ENCODE results near the gene KCNT2. TPM values are rescaled to one million over a fixed set of nuclear protein-coding genes. Genes with fewer than 3 reads are reported as not detected.

The KCNT2 gene
- total and polyA plus RNA-seq, 9 of the 15 experiments (the other 6 are each of a cell fraction or from before 2014, with no cell fraction given), result 0.13 to 0.73 (median 0.28) TPM

DNA sequence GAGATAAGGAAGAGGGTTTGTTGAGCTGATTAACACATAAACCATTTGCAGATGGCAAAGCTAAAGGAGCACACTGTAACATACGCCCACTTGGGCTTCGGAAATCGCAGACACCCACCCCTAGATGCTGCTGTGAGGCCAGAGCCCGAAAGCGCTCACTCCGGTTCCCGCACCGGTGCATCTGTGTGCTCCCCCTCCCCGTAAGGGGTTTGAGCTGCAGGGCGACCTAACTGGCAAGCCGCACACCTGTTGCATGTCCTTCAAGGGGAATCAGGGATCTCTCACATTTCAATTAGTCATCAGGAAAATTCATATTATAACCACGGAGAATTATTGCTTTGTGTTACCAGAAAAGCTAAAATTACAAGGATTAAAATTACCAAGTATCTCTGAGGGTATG, 42.2 kb upstream of the KCNT2 start (continued):
- no peak for TF ChIP-seq TOE1 (IDR thresholded peaks at IDR 0.05; ENCODE audit: borderline replicate concordance)
- no peak for TF ChIP-seq TOE1 (CRISPR knock-in tag; IDR thresholded peaks at IDR 0.05; ENCODE audit: borderline replicate concordance, low read depth)
- TF ChIP-seq, protein P1, sequence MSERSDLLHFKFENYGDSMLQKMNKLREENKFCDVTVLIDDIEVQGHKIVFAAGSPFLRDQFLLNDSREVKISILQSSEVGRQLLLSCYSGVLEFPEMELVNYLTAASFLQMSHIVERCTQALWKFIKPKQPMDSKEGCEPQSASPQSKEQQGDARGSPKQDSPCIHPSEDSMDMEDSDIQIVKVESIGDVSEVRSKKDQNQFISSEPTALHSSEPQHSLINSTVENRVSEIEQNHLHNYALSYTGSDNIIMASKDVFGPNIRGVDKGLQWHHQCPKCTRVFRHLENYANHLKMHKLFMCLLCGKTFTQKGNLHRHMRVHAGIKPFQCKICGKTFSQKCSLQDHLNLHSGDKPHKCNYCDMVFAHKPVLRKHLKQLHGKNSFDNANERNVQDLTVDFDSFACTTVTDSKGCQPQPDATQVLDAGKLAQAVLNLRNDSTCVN (CRISPR knock-in tag; IDR thresholded peaks at IDR 0.05), result no peak
- TF ChIP-seq, protein P2, sequence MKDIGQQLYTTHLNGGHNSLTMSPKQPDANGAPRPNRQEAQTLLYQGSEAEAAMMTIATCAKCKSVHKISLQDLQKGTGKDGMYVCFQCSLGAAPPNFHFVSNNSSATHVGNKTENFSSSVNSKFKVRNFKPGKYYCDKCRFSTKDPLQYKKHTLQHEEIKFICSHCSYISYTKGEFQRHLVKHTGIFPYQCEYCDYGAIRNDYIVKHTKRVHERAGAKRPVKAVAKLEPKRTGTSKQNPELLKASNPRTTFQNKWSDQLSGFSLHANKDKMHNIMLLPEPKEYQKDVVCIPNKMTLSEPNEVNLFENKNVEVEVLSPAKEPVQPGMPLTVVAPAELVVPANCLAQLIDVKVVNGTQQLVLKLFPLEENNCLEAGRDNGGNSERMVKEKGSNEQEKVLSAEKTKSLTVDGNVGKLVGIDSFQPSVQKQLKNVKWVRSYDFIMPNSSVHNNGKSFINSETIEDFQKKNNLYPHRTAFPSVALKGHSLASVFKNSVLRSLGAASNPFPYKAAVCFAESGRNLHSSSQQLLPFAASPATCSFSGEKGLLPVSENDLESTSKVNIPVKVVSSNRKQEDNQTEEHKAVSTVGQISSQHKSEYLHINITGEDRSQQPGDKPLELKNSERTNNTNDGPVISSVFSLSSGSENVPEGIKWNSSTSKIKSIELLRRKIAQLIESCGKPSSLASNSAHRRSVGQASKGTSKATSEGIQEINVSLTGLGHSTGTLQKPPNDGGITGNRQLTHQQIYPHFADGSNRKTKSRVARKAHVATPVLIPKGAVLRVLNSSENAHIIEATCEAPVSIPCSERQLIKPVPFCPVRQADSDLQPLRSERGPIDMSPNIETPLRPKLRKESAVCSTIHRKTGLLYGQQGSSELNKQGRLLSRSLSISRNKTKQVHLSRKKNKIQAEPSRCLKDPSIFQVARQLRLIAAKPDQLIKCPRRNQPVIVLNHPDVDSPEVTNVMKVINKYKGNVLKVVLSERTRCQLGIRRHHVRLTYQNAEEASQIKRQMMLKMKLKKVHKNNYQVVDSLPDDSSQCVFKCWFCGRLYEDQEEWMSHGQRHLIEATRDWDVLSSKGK (CRISPR knock-in tag; IDR thresholded peaks at IDR 0.05), result no peak
- TF ChIP-seq MBD2 (IDR thresholded peaks at IDR 0.05; ENCODE audit: borderline replicate concordance, low read depth), result 0 out of 2 replicates have a peak, but pooled peaks have one; percentile 5
- TF ChIP-seq, protein P3, sequence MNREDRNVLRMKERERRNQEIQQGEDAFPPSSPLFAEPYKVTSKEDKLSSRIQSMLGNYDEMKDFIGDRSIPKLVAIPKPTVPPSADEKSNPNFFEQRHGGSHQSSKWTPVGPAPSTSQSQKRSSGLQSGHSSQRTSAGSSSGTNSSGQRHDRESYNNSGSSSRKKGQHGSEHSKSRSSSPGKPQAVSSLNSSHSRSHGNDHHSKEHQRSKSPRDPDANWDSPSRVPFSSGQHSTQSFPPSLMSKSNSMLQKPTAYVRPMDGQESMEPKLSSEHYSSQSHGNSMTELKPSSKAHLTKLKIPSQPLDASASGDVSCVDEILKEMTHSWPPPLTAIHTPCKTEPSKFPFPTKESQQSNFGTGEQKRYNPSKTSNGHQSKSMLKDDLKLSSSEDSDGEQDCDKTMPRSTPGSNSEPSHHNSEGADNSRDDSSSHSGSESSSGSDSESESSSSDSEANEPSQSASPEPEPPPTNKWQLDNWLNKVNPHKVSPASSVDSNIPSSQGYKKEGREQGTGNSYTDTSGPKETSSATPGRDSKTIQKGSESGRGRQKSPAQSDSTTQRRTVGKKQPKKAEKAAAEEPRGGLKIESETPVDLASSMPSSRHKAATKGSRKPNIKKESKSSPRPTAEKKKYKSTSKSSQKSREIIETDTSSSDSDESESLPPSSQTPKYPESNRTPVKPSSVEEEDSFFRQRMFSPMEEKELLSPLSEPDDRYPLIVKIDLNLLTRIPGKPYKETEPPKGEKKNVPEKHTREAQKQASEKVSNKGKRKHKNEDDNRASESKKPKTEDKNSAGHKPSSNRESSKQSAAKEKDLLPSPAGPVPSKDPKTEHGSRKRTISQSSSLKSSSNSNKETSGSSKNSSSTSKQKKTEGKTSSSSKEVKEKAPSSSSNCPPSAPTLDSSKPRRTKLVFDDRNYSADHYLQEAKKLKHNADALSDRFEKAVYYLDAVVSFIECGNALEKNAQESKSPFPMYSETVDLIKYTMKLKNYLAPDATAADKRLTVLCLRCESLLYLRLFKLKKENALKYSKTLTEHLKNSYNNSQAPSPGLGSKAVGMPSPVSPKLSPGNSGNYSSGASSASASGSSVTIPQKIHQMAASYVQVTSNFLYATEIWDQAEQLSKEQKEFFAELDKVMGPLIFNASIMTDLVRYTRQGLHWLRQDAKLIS (CRISPR knock-in tag; IDR thresholded peaks at IDR 0.05), result 0 out of 2 replicates have a peak, but pooled peaks have one; percentile 27
- TF ChIP-seq ZNF3 (CRISPR knock-in tag; IDR thresholded peaks at IDR 0.05), result no peak
- TF ChIP-seq EGR1 (conservative IDR thresholded peaks at IDR 0.05), result 0 out of 2 replicates have a peak, but pooled peaks have one; percentile 25
- peak in 1 of 2 experiments; percentile 24; a peak in 1 of 3 replicates for TF ChIP-seq CBX3 (IDR thresholded peaks at IDR 0.05; ENCODE audit: borderline replicate concordance in 1 of 2, low read length in 2 of 2)
